Lower leg skin (tissue), 3 donors: ENCODE data around the gene TMIE.

Experiments
- POLR2A ChIP-seq, 2 donors: fragments of 450-650 bp; IDR thresholded peaks; one replicate each; pipeline ENCODE4 v1.6.1; 2016 to 2017; ENCODE audit warnings: antibody characterized with exemption in 2 of 2, mild to moderate bottlenecking in 1 of 2, moderate library complexity in 1 of 2
- TF ChIP-seq, protein P1 (sequence below), 3 donors: fragments of 450-650 bp; IDR thresholded peaks; one replicate each; pipeline ENCODE4 v1.5.1; 2016; ENCODE audit warnings: antibody characterized with exemption in 3 of 3, mild to moderate bottlenecking in 3 of 3, moderate library complexity in 2 of 3

DNA sequence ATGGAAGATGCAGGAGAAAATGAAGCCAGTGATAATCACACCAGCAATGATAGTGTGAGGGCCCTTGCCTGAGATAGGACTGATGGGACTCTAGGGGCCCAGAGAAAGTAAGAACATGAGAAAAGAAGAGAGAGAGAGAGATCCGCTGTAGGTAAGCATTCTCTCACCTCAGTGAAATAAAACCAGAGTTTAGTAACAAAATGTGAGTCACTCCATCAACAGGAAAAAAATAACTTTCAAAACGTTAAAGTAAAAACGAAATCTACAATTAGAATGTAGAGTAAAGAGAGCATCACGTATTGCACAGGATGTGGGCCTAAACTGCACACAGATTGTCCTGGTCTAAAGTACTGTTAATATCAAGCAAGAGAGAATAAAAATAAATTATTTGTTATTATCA lies 23.2 kb downstream of the TMIE start:
- TF ChIP-seq, protein P1, sequence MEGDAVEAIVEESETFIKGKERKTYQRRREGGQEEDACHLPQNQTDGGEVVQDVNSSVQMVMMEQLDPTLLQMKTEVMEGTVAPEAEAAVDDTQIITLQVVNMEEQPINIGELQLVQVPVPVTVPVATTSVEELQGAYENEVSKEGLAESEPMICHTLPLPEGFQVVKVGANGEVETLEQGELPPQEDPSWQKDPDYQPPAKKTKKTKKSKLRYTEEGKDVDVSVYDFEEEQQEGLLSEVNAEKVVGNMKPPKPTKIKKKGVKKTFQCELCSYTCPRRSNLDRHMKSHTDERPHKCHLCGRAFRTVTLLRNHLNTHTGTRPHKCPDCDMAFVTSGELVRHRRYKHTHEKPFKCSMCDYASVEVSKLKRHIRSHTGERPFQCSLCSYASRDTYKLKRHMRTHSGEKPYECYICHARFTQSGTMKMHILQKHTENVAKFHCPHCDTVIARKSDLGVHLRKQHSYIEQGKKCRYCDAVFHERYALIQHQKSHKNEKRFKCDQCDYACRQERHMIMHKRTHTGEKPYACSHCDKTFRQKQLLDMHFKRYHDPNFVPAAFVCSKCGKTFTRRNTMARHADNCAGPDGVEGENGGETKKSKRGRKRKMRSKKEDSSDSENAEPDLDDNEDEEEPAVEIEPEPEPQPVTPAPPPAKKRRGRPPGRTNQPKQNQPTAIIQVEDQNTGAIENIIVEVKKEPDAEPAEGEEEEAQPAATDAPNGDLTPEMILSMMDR (IDR thresholded peaks at IDR 0.05), result no peak
- TF ChIP-seq POLR2A (IDR thresholded peaks at IDR 0.05), result no peak
